Ovary (tissue), 3 donors: ENCODE data around the gene RBP5.

Source experiments
- CTCF ChIP-seq, 3 donors: fragments of 450-650 bp in 2 of 3; fragments of 200-600 bp in 1 of 3; IDR thresholded peaks; one replicate each; pipeline versions ENCODE4 v1.5.1 to v1.8.0; 2016 to 2022; ENCODE audit warnings: antibody characterized with exemption in 3 of 3, mild to moderate bottlenecking in 1 of 3
- EP300 ChIP-seq: sonication (generic); formaldehyde crosslinking; IDR thresholded peaks from one replicate; pipeline ENCODE4 v1.6.1; 2017; ENCODE audit warnings: antibody characterized with exemption
- POLR2A ChIP-seq: fragments of 450-650 bp; IDR thresholded peaks from one replicate; pipeline ENCODE4 v1.6.1; 2017; ENCODE audit warnings: antibody characterized with exemption, mild to moderate bottlenecking, moderate library complexity
- donor health status: DM: no; HTN: no; CAD: no.

GRCh38 chr12:7114008-7114407, 14.7 kb downstream of the RBP5 start:
- TF ChIP-seq EP300 (no peak), CTCF (IDR thresholded peaks at IDR 0.05) (no peak), POLR2A (no peak)
